GM23338 (cell line): ENCODE measurements around the gene KRT85. TPM values are rescaled to one million over a fixed set of nuclear protein-coding genes. Genes with fewer than 3 reads are reported as not detected.

ENCODE experiments used
- ATAC-seq: fragments of 200-7000 bp; cut with Tn5 transposase; 3 replicates; pipeline ENCODE4 v1.9.1; 2020
- DNase-seq: peaks from one replicate; pipeline ENCODE4 v3.0.0-alpha.2; 2015; ENCODE audit warnings: low spot score
- H2AFZ ChIP-seq: fragments of 200-600 bp; sonication (generic); 2 replicates; pipeline ENCODE4 v1.8.0; 2016; ENCODE audit warnings: antibody characterized with exemption, mild to moderate bottlenecking, moderate library complexity
- H3F3A ChIP-seq: fragments of 200-600 bp; sonication (generic); replicated peaks from 2 replicates; pipeline ENCODE4 v1.8.0; 2017; ENCODE audit warnings: antibody characterized with exemption, mixed run types, low read depth
- H3K27ac ChIP-seq: fragments of 200-600 bp; sonication (generic); 2 replicates; pipeline ENCODE4 v1.6.1; 2016; ENCODE audit warnings: low read depth
- H3K27me3 ChIP-seq: fragments of 200-600 bp; sonication (generic); 2 replicates; pipeline ENCODE4 v1.8.0; 2016; ENCODE audit warnings: mild to moderate bottlenecking, mixed run types, moderate library complexity; ENCODE audit not compliant: insufficient read depth
- H3K36me3 ChIP-seq: fragments of 200-600 bp; sonication (generic); 2 replicates; pipeline ENCODE4 v1.8.0; 2016; ENCODE audit warnings: mild to moderate bottlenecking; ENCODE audit not compliant: insufficient read depth
- H3K4me1 ChIP-seq: fragments of 200-600 bp; sonication (generic); 2 replicates; pipeline ENCODE4 v1.8.0; 2016; ENCODE audit warnings: mild to moderate bottlenecking, moderate library complexity; ENCODE audit not compliant: insufficient read depth
- H3K4me2 ChIP-seq: fragments of 200-600 bp; sonication (generic); 2 replicates; pipeline ENCODE4 v1.7.1; 2017; ENCODE audit warnings: mixed run types
- H3K4me3 ChIP-seq: fragments of 200-600 bp; sonication (generic); 2 replicates; pipeline ENCODE4 v1.6.1; 2016; ENCODE audit warnings: mixed run types
- H3K79me2 ChIP-seq: fragments of 200-600 bp; sonication (generic); replicated peaks from 2 replicates; pipeline ENCODE4 v1.8.0; 2017; ENCODE audit warnings: mild to moderate bottlenecking; ENCODE audit not compliant: insufficient read depth
- H3K9me2 ChIP-seq: fragments of 200-600 bp; sonication (generic); 2 replicates; pipeline ENCODE4 v1.8.0; 2017; ENCODE audit not compliant: insufficient read depth
- H4K20me1 ChIP-seq: fragments of 200-600 bp; sonication (generic); replicated peaks from 2 replicates; pipeline ENCODE4 v1.8.0; 2017; ENCODE audit warnings: mild to moderate bottlenecking; ENCODE audit not compliant: insufficient read depth
- H3K27ac Mint-ChIP-seq: 2 replicates; pipeline ENCODE4 v1.8.0; 2020; ENCODE audit warnings: inconsistent platforms, mild to moderate bottlenecking, moderate library complexity, mixed read lengths
- H3K27me3 Mint-ChIP-seq: 3 replicates; pipeline ENCODE4 v1.8.0; 2022; ENCODE audit warnings: low read depth, mild to moderate bottlenecking, moderate library complexity, mixed read lengths, inconsistent platforms; ENCODE audit not compliant: insufficient read depth, poor library complexity
- H3K36me3 Mint-ChIP-seq: 3 replicates; pipeline ENCODE4 v1.8.0; 2021; ENCODE audit warnings: low read depth, mild to moderate bottlenecking, inconsistent platforms, moderate library complexity, mixed read lengths
- H3K4me1 Mint-ChIP-seq: 3 replicates; pipeline ENCODE4 v1.8.0; 2020; ENCODE audit warnings: mild to moderate bottlenecking, inconsistent platforms, mixed read lengths
- H3K4me3 Mint-ChIP-seq: 3 replicates; pipeline ENCODE4 v1.8.0; 2021; ENCODE audit warnings: moderate library complexity, mild to moderate bottlenecking, inconsistent platforms, mixed read lengths
- H3K9me3 Mint-ChIP-seq: 3 replicates; pipeline ENCODE4 v1.8.0; 2020; ENCODE audit warnings: moderate library complexity, mild to moderate bottlenecking, inconsistent platforms, mixed read lengths
- CREB1 ChIP-seq: fragments of 250-450 bp; sonication (Bioruptor Pico); IDR thresholded peaks from 2 replicates; pipeline ENCODE4 v1.5.0; 2020; ENCODE audit warnings: low read depth, mild to moderate bottlenecking, moderate library complexity
- CTCF ChIP-seq, 2 experiments: fragments of 200-600 bp in 1 of 2; sonication (generic) in 1 of 2; conservative IDR thresholded peaks; 2 replicates each; pipeline versions ENCODE4 v1.5.1 to v1.6.1; 2016 to 2017; ENCODE audit warnings: antibody characterized with exemption in 2 of 2, low read depth in 2 of 2, mild to moderate bottlenecking in 2 of 2, moderate library complexity in 1 of 2
- ETS1 ChIP-seq: IDR thresholded peaks from 2 replicates; pipeline ENCODE4 v1.6.1; 2016; ENCODE audit warnings: antibody characterized with exemption
- EZH2 ChIP-seq: fragments of 200-600 bp; sonication (generic); IDR thresholded peaks from one replicate; pipeline ENCODE4 v1.8.0; 2017; ENCODE audit warnings: antibody characterized with exemption, mild to moderate bottlenecking, low read depth; ENCODE audit not compliant: unreplicated experiment
- EZH2phosphoT487 ChIP-seq: fragments of 200-600 bp; sonication (generic); IDR thresholded peaks from one replicate; pipeline ENCODE4 v1.8.1; 2018; ENCODE audit warnings: antibody characterized with exemption; ENCODE audit not compliant: unreplicated experiment
- JUNB ChIP-seq: IDR thresholded peaks from one replicate; pipeline ENCODE4 v1.6.1; 2016; ENCODE audit warnings: antibody characterized with exemption; ENCODE audit not compliant: unreplicated experiment
- NANOG ChIP-seq: IDR thresholded peaks from 2 replicates; pipeline ENCODE4 v1.6.1; 2016; ENCODE audit warnings: antibody characterized with exemption, borderline replicate concordance
- POLR2AphosphoS5 ChIP-seq: IDR thresholded peaks from 2 replicates; pipeline ENCODE4 v1.6.1; 2016; ENCODE audit warnings: antibody characterized with exemption, low read depth
- REST ChIP-seq: IDR thresholded peaks from one replicate; pipeline ENCODE4 v1.6.1; 2018; ENCODE audit warnings: antibody characterized with exemption; ENCODE audit not compliant: unreplicated experiment
- STAT1 ChIP-seq: IDR thresholded peaks from one replicate; pipeline ENCODE4 v1.6.1; 2016; ENCODE audit warnings: antibody characterized with exemption; ENCODE audit not compliant: unreplicated experiment
- ZNF114 ChIP-seq: fragments of 250-450 bp; sonication (Bioruptor Pico); IDR thresholded peaks from 2 replicates; pipeline ENCODE4 v1.5.0; 2020; ENCODE audit warnings: mild to moderate bottlenecking, moderate library complexity
- ZNF331 ChIP-seq: fragments of 250-450 bp; sonication (Bioruptor Pico); IDR thresholded peaks from 2 replicates; pipeline ENCODE4 v1.5.0; 2020; ENCODE audit warnings: low read depth, mild to moderate bottlenecking, moderate library complexity
- ZNF462 ChIP-seq: fragments of 250-450 bp; sonication (Bioruptor Pico); IDR thresholded peaks from 2 replicates; pipeline ENCODE4 v1.5.0; 2020; ENCODE audit warnings: mild to moderate bottlenecking, moderate library complexity
- polyA plus RNA-seq: library from polyadenylated mRNA; unstranded; fragments of >200 nt; fragmentation: Nextera tagmentation; extraction: Ambion mirVana; gene quantifications from 2 replicates; pipeline ENCODE4 v1.2.1, GENCODE V29; 2016
- total RNA-seq: library from RNA; depleted of rRNA; stranded (reverse); fragments of >200 nt; shearing (Covaris generic); gene quantifications from 2 replicates; pipeline ENCODE4 v1.2.3, GENCODE V29; 2014

The KRT85 gene
- total and polyA plus RNA-seq, 2 experiments from 2014 or later: not detected

- Histone ChIP-seq H3K4me2 (no peak overlapping the region), H3K4me1 (no peaks in the 10 kb centered on the region), H3K27ac (no peak overlapping the region), H3K36me3 (no peaks in the 10 kb centered on the region), H3K4me3 (no peak overlapping the region), H3K79me2 (no peaks in the 10 kb centered on the region), H3K9me2 (no peaks in the 10 kb centered on the region), H3F3A (no peaks in the 10 kb centered on the region), H4K20me1 (no peaks in the 10 kb centered on the region), H3K27me3 (no peaks in the 10 kb centered on the region), H2AFZ (no peak overlapping the region)
- no peak for ATAC-seq
- Mint-ChIP-seq H3K27ac (no peak overlapping the region; the same call in 1 of the 2 replicates), H3K4me1 (no peaks in the 10 kb centered on the region), H3K9me3 (no peaks in the 10 kb centered on the region), H3K27me3 (peaks cover 4% of the 10 kb centered on the region), H3K4me3 (no peak overlapping the region), H3K36me3 (no peaks in the 10 kb centered on the region)
- DNase-seq: no peak
- no peak for TF ChIP-seq EZH2
- no peak for TF ChIP-seq POLR2AphosphoS5
- no peak for TF ChIP-seq CREB1
- TF ChIP-seq EZH2phosphoT487: no peak
- no peak for TF ChIP-seq REST
- TF ChIP-seq NANOG: no peak
- no peak for TF ChIP-seq STAT1
- TF ChIP-seq ZNF331 (CRISPR knock-in tag): no peak
- TF ChIP-seq ZNF462 (CRISPR knock-in tag): no peak
- TF ChIP-seq ETS1: no peak
- TF ChIP-seq ZNF114 (CRISPR knock-in tag): no peak
- no peak for TF ChIP-seq JUNB
- no peak for TF ChIP-seq CTCF (conservative IDR thresholded peaks at IDR 0.05; ENCODE audit: low read depth in 2 of 2)
Observed at GRCh38 chr12:52377266-52377665, 10.0 kb upstream of the KRT85 start.
